DND-41 (cell line): ENCODE measurements around the gene FARP2.

Experiments
- EZH2 ChIP-seq: IDR thresholded peaks from 3 replicates; pipeline ENCODE4 v1.6.1; 2012; ENCODE audit warnings: borderline replicate concordance, low read depth, mild to moderate bottlenecking, moderate library complexity, low read length, inconsistent platforms; ENCODE audit not compliant: severe bottlenecking
- TF ChIP-seq, protein P1 (sequence below): IDR thresholded peaks from 2 replicates; pipeline ENCODE4 v1.5.1; 2012; ENCODE audit warnings: borderline replicate concordance, low read length, moderate library complexity, mild to moderate bottlenecking; ENCODE audit not compliant: poor library complexity, severe bottlenecking; ENCODE audit errors: extremely low read depth

DNA sequence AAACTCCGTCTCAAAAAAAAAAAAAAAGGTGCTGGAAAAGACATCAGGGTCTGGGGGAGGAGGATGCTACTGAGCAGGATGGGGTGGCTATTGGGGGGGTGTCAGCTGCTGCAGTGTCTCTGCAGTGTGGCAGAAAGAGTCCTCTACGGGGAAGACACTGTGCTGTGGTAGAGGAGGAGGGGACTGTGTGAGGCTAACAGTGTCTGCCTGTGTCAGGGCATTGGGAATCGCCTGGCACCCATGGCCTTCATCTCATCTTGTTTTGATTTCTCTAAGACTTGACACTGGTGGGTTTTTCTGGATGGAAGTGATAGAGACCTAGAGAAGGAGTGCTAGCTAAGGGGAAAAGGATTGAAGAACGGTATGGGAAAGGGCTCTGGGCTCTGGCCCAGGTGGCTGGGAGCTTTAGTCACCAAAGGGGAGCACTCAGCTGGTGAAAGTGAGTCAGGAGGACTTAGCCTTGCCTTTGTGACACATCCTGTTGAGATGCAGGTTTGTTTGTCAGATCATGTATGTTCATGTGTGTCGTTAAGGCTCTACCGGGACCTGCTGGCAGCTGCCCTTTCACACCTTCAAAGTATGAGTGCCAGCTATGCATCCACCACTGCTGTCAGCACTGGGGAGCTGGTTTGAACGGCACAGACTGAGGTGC lies 58.0 kb downstream of the FARP2 start:
- TF ChIP-seq, protein P1, sequence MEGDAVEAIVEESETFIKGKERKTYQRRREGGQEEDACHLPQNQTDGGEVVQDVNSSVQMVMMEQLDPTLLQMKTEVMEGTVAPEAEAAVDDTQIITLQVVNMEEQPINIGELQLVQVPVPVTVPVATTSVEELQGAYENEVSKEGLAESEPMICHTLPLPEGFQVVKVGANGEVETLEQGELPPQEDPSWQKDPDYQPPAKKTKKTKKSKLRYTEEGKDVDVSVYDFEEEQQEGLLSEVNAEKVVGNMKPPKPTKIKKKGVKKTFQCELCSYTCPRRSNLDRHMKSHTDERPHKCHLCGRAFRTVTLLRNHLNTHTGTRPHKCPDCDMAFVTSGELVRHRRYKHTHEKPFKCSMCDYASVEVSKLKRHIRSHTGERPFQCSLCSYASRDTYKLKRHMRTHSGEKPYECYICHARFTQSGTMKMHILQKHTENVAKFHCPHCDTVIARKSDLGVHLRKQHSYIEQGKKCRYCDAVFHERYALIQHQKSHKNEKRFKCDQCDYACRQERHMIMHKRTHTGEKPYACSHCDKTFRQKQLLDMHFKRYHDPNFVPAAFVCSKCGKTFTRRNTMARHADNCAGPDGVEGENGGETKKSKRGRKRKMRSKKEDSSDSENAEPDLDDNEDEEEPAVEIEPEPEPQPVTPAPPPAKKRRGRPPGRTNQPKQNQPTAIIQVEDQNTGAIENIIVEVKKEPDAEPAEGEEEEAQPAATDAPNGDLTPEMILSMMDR, result no peak
- TF ChIP-seq EZH2, result no peak
